GM12878 (cell line): ENCODE measurements around the gene IFI44L. TPM values are rescaled to one million over a fixed set of nuclear protein-coding genes. Genes with fewer than 3 reads are reported as not detected.

ENCODE experiments used
- ATF3 ChIP-seq: IDR thresholded peaks from 2 replicates; pipeline ENCODE4 v1.6.1; 2011; ENCODE audit warnings: low read depth, mild to moderate bottlenecking, low read length, moderate library complexity, borderline replicate concordance; ENCODE audit errors: extremely low read depth
- ATF7 ChIP-seq: fragments of 450-650 bp; IDR thresholded peaks from 2 replicates; pipeline ENCODE4 v1.6.1; 2016; ENCODE audit warnings: low read depth, mild to moderate bottlenecking
- BMI1 ChIP-seq: fragments of 450-650 bp; IDR thresholded peaks from 2 replicates; pipeline ENCODE4 v1.6.1; 2016; ENCODE audit warnings: mild to moderate bottlenecking, moderate library complexity, borderline replicate concordance
- BRCA1 ChIP-seq: IDR thresholded peaks from 2 replicates; pipeline ENCODE4 v1.6.1; 2011; ENCODE audit warnings: low read depth, low read length, improper control_type of control experiment
- CHD4 ChIP-seq: fragments of 200-600 bp; sonication (generic); IDR thresholded peaks from 2 replicates; pipeline ENCODE4 v1.6.1; 2016; ENCODE audit warnings: mild to moderate bottlenecking
- EZH2 ChIP-seq: IDR thresholded peaks from 2 replicates; pipeline ENCODE4 v1.6.1; 2012; ENCODE audit warnings: low read depth, mild to moderate bottlenecking, control low read depth, inconsistent platforms, low read length, borderline replicate concordance; ENCODE audit not compliant: control insufficient read depth
- HCFC1 ChIP-seq: fragments of 150-350 bp; IDR thresholded peaks from 2 replicates; pipeline ENCODE4 v1.6.1; 2014; ENCODE audit warnings: low read length
- JUNB ChIP-seq: IDR thresholded peaks from 2 replicates; pipeline ENCODE4 v1.6.1; 2016; ENCODE audit warnings: antibody characterized with exemption, mild to moderate bottlenecking
- MEF2B ChIP-seq: fragments of 450-650 bp; IDR thresholded peaks from 2 replicates; pipeline ENCODE4 v1.6.1; 2018; ENCODE audit warnings: mild to moderate bottlenecking, moderate library complexity; ENCODE audit not compliant: partially characterized antibody, poor library complexity, severe bottlenecking
- SREBF1 ChIP-seq: IDR thresholded peaks from 2 replicates; pipeline ENCODE4 v1.6.1; 2012; ENCODE audit warnings: mild to moderate bottlenecking, low read length
- SREBF2 ChIP-seq: IDR thresholded peaks from 2 replicates; pipeline ENCODE4 v1.6.1; 2012; ENCODE audit warnings: mild to moderate bottlenecking, low read length
- STAT3 ChIP-seq: IDR thresholded peaks from 2 replicates; pipeline ENCODE4 v1.6.1; 2011; ENCODE audit warnings: low read depth, low read length, improper control_type of control experiment
- ZNF217 ChIP-seq: fragments of 450-650 bp; IDR thresholded peaks from 2 replicates; pipeline ENCODE4 v1.6.1; 2017; ENCODE audit warnings: antibody characterized with exemption, mild to moderate bottlenecking
- ZNF384 ChIP-seq: IDR thresholded peaks from 2 replicates; pipeline ENCODE4 v1.6.1; 2012; ENCODE audit warnings: low read depth, mild to moderate bottlenecking, low read length, improper control_type of control experiment, borderline replicate concordance
- polyA plus RNA-seq, 11 experiments: library from polyadenylated mRNA; depleted of rRNA in 4 of 11; unstranded in 6 of 11; stranded (reverse) in 5 of 11; fragments of >200 nt; fragmentation: Nextera tagmentation in 4 of 11; fragmentation: Illumina TruSeq in 1 of 11; extraction: Ambion mirVana in 4 of 11; extraction: Trizol in 1 of 11; gene quantifications; 1 replicate in 1 of 11; 2 replicates in 10 of 11; pipeline versions ENCODE4 v1.2.1 to v1.2.3, GENCODE V29; 2011 to 2016; ENCODE audit warnings: inconsistent platforms in 2 of 11, missing spikeins in 2 of 11, low read depth in 1 of 11
- total RNA-seq, 4 experiments: library from RNA; depleted of rRNA in 3 of 4; stranded (reverse); fragments of >200 nt in 3 of 4; fragmentation: Illumina TruSeq in 1 of 4; extraction: Trizol in 1 of 4; gene quantifications; 2 replicates each; pipeline versions ENCODE4 v1.2.1 to v1.2.3, GENCODE V29; 2013 to 2021
- TF ChIP-seq, protein P1 (sequence below): fragments of 450-650 bp; IDR thresholded peaks from 2 replicates; pipeline ENCODE4 v1.6.1; 2017; ENCODE audit warnings: borderline replicate concordance
- TF ChIP-seq, protein P2 (sequence below): fragments of 450-650 bp; IDR thresholded peaks from 2 replicates; pipeline ENCODE4 v1.6.1; 2017; ENCODE audit warnings: mild to moderate bottlenecking, low read depth, inconsistent platforms; ENCODE audit not compliant: poor library complexity, severe bottlenecking
- TF ChIP-seq, protein P3 (sequence below): IDR thresholded peaks from 2 replicates; pipeline ENCODE4 v1.6.1; 2012; ENCODE audit warnings: mild to moderate bottlenecking, low read depth, low read length
- TF ChIP-seq, protein P4 (sequence below): fragments of 450-650 bp; IDR thresholded peaks from 2 replicates; pipeline ENCODE4 v1.6.1; 2017; ENCODE audit warnings: mild to moderate bottlenecking, moderate library complexity

Gene IFI44L
- total and polyA plus RNA-seq, 10 of the 15 experiments (the other 5 are each of a cell fraction or from before 2014, with no cell fraction given), result 58.0 to 371 (median 173) TPM

DNA sequence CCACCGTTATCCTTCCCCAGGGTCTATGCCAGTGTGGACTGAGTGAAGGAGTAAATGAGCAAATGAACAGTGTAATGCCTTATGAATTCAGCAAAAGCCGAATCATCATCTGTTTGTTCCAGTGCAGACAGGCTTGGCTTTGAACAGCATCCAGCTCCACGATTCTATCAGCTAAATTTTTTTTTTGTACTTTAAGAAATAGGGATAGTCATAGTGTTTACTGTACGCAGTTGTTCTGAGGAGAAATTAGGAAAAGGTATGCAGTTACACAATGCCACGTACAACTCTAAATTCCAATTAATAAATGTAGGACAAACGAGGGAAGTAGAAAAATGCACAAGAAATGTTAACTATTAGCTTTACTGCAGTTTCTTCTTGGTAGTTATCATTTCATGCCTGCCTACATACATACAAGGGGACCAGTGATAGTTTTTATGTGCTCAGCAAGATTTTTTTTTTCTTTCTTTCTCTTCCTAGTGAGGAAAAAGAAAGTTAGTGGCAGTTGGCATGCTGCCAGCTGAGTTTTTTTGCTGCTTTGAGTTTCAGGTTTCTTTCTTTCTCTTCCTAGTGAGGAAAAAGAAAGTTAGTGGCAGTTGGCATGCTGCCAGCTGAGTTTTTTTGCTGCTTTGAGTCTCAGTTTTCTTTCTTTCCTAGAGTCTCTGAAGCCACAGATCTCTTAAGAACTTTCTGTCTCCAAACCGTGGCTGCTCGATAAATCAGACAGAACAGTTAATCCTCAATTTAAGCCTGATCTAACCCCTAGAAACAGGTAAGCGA, at the start of gene IFI44L (continued):
- TF ChIP-seq SREBF1 (no peak), MEF2B (no peak), ZNF384 (peak; percentile 82), ATF3 (no peak), STAT3 (0 out of 2 replicates have a peak, but pooled peaks have one; percentile 81), CHD4 (no peak), BRCA1 (no peak), SREBF2 (no peak), ZNF217 (no peak), EZH2 (no peak), HCFC1 (no peak), JUNB (no peak), ATF7 (0 out of 2 replicates have a peak, but pooled peaks have one; percentile 14), BMI1 (no peak)
- TF ChIP-seq, protein P1, sequence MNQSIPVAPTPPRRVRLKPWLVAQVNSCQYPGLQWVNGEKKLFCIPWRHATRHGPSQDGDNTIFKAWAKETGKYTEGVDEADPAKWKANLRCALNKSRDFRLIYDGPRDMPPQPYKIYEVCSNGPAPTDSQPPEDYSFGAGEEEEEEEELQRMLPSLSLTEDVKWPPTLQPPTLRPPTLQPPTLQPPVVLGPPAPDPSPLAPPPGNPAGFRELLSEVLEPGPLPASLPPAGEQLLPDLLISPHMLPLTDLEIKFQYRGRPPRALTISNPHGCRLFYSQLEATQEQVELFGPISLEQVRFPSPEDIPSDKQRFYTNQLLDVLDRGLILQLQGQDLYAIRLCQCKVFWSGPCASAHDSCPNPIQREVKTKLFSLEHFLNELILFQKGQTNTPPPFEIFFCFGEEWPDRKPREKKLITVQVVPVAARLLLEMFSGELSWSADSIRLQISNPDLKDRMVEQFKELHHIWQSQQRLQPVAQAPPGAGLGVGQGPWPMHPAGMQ, result no peak
- TF ChIP-seq, protein P2, sequence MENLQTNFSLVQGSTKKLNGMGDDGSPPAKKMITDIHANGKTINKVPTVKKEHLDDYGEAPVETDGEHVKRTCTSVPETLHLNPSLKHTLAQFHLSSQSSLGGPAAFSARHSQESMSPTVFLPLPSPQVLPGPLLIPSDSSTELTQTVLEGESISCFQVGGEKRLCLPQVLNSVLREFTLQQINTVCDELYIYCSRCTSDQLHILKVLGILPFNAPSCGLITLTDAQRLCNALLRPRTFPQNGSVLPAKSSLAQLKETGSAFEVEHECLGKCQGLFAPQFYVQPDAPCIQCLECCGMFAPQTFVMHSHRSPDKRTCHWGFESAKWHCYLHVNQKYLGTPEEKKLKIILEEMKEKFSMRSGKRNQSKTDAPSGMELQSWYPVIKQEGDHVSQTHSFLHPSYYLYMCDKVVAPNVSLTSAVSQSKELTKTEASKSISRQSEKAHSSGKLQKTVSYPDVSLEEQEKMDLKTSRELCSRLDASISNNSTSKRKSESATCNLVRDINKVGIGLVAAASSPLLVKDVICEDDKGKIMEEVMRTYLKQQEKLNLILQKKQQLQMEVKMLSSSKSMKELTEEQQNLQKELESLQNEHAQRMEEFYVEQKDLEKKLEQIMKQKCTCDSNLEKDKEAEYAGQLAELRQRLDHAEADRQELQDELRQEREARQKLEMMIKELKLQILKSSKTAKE, result peak; percentile 99
- TF ChIP-seq, protein P3, sequence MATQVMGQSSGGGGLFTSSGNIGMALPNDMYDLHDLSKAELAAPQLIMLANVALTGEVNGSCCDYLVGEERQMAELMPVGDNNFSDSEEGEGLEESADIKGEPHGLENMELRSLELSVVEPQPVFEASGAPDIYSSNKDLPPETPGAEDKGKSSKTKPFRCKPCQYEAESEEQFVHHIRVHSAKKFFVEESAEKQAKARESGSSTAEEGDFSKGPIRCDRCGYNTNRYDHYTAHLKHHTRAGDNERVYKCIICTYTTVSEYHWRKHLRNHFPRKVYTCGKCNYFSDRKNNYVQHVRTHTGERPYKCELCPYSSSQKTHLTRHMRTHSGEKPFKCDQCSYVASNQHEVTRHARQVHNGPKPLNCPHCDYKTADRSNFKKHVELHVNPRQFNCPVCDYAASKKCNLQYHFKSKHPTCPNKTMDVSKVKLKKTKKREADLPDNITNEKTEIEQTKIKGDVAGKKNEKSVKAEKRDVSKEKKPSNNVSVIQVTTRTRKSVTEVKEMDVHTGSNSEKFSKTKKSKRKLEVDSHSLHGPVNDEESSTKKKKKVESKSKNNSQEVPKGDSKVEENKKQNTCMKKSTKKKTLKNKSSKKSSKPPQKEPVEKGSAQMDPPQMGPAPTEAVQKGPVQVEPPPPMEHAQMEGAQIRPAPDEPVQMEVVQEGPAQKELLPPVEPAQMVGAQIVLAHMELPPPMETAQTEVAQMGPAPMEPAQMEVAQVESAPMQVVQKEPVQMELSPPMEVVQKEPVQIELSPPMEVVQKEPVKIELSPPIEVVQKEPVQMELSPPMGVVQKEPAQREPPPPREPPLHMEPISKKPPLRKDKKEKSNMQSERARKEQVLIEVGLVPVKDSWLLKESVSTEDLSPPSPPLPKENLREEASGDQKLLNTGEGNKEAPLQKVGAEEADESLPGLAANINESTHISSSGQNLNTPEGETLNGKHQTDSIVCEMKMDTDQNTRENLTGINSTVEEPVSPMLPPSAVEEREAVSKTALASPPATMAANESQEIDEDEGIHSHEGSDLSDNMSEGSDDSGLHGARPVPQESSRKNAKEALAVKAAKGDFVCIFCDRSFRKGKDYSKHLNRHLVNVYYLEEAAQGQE, result no peak
- TF ChIP-seq, protein P4, sequence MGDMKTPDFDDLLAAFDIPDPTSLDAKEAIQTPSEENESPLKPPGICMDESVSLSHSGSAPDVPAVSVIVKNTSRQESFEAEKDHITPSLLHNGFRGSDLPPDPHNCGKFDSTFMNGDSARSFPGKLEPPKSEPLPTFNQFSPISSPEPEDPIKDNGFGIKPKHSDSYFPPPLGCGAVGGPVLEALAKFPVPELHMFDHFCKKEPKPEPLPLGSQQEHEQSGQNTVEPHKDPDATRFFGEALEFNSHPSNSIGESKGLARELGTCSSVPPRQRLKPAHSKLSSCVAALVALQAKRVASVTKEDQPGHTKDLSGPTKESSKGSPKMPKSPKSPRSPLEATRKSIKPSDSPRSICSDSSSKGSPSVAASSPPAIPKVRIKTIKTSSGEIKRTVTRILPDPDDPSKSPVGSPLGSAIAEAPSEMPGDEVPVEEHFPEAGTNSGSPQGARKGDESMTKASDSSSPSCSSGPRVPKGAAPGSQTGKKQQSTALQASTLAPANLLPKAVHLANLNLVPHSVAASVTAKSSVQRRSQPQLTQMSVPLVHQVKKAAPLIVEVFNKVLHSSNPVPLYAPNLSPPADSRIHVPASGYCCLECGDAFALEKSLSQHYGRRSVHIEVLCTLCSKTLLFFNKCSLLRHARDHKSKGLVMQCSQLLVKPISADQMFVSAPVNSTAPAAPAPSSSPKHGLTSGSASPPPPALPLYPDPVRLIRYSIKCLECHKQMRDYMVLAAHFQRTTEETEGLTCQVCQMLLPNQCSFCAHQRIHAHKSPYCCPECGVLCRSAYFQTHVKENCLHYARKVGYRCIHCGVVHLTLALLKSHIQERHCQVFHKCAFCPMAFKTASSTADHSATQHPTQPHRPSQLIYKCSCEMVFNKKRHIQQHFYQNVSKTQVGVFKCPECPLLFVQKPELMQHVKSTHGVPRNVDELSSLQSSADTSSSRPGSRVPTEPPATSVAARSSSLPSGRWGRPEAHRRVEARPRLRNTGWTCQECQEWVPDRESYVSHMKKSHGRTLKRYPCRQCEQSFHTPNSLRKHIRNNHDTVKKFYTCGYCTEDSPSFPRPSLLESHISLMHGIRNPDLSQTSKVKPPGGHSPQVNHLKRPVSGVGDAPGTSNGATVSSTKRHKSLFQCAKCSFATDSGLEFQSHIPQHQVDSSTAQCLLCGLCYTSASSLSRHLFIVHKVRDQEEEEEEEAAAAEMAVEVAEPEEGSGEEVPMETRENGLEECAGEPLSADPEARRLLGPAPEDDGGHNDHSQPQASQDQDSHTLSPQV, result no peak
